ENCODE data around the gene TBCA.

TBCA gene

DNA sequence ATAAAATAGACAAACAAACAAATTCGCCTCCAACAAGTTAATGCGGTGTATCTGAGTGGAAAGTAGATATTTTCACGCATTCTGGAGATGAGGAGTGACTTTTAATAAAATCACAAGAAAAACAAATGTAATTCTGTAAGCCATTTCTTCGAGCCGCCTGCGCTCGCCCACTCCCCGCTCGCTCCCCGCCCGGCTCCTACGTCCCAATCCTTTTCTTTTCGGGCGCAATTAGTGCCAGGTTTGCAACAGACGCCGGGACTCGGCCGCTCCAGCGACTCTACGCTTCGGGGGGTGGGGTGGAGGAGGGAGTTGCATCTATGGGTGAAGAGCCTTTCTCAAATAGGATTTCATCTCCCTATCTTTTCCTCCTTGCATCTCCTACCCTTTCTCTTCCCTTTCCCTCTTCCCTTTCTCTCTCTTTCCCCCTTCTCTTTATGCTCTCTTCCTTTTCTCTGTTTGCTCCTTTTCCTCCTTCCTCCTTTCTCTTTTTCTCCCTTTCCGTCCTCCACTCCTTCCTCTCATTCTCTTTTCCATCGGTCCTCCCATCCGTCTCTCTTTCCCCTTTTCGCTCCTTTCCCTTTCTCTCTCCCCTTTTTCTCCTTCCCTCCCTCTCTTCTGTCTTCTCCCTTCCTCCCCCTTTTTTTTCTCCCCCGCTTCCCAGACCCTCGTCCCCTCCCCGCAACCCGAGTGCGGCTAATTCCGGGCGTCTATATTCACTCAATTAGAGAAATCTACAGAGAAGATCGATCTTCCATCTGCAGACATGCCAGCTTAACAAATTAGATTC lies 131.6 kb downstream of the TBCA start:
- H3K4me3 Mint-ChIP-seq = peak overlapping the region; percentile 52
- H3K36me3 Mint-ChIP-seq = no peaks in the 10 kb centered on the region
- peaks cover 2% of the 10 kb centered on the region for H3K9me3 Mint-ChIP-seq
- H3K27ac Mint-ChIP-seq = no peak overlapping the region
- H3K27me3 Mint-ChIP-seq = peaks cover 82% of the 10 kb centered on the region
- no peak for ATAC-seq
- H3K4me1 Mint-ChIP-seq = peaks cover 16% of the 10 kb centered on the region

GRCh38 chr5:77643654-77644370 lies 132.3 kb downstream of the TBCA start:
- Mint-ChIP-seq H3K36me3 (no peaks in the 10 kb centered on the region), H3K27me3 (peaks cover 83% of the 10 kb centered on the region), H3K27ac (no peak overlapping the region), H3K4me3 (peak overlapping the region; percentile 49), H3K4me1 (peaks cover 16% of the 10 kb centered on the region), H3K9me3 (peaks cover 2% of the 10 kb centered on the region)
- no peak for ATAC-seq

GRCh38 chr5:77642738-77643653 lies 133.1 kb downstream of the TBCA start:
- Mint-ChIP-seq H3K27ac (no peak overlapping the region), H3K36me3 (no peaks in the 10 kb centered on the region), H3K27me3 (peaks cover 80% of the 10 kb centered on the region), H3K9me3 (peaks cover 2% of the 10 kb centered on the region), H3K4me1 (peaks cover 16% of the 10 kb centered on the region), H3K4me3 (no peak overlapping the region)
- ATAC-seq = no peak

- H3K27me3 Mint-ChIP-seq = peaks cover 86% of the 10 kb centered on the region
- H3K4me1 Mint-ChIP-seq = peaks cover 22% of the 10 kb centered on the region
- no peak overlapping the region for H3K4me3 Mint-ChIP-seq
- ATAC-seq = no peak
- H3K9me3 Mint-ChIP-seq = peaks cover 2% of the 10 kb centered on the region
- H3K27ac Mint-ChIP-seq = no peak overlapping the region
- H3K36me3 Mint-ChIP-seq = no peaks in the 10 kb centered on the region
Observed at GRCh38 chr5:77641963-77642737, 134.0 kb downstream of the TBCA start.

DNA sequence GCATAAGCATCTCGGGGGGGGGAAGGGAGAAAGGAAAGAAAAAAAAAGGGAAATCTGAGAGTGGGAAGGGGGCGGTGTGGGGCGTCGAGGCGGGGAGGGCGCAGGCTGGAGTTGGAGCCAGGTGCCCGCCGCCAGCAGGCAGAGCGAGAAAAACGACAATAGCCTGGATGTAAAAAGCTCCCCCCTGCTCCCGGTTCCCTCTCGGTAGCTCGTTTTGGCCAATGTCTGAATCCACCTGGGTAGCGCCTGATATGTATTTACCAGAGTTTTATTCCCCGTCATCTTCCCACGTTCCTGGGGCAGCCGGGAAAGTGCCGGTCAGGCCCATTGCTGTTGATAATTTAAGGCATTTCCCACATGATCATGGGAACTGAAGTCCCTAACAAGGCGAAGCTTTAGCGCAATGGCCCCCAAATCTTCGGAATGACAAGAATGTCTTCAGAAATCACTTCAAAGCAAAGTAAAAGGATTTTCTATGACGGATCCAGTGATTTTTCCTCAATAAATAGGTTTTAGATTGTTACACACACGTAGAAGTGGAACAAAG lies 134.7 kb downstream of the TBCA start:
- H3K36me3 Mint-ChIP-seq = no peaks in the 10 kb centered on the region
- no peak for ATAC-seq
- H3K4me3 Mint-ChIP-seq = no peak overlapping the region
- peaks cover 22% of the 10 kb centered on the region for H3K4me1 Mint-ChIP-seq
- H3K27me3 Mint-ChIP-seq = peaks cover 91% of the 10 kb centered on the region
- no peak overlapping the region for H3K27ac Mint-ChIP-seq
- peaks cover 2% of the 10 kb centered on the region for H3K9me3 Mint-ChIP-seq
